GM18519 (cell line): Measurements from ENCODE around the gene MKNK2.

Experiments used
- ATAC-seq: cut with Tn5 transposase; IDR thresholded peaks from one replicate; pipeline ENCODE4 v1.9.1; 2021; ENCODE audit warnings: mild to moderate bottlenecking, moderate library complexity; ENCODE audit not compliant: unreplicated experiment, low FRiP score

The MKNK2 gene

DNA sequence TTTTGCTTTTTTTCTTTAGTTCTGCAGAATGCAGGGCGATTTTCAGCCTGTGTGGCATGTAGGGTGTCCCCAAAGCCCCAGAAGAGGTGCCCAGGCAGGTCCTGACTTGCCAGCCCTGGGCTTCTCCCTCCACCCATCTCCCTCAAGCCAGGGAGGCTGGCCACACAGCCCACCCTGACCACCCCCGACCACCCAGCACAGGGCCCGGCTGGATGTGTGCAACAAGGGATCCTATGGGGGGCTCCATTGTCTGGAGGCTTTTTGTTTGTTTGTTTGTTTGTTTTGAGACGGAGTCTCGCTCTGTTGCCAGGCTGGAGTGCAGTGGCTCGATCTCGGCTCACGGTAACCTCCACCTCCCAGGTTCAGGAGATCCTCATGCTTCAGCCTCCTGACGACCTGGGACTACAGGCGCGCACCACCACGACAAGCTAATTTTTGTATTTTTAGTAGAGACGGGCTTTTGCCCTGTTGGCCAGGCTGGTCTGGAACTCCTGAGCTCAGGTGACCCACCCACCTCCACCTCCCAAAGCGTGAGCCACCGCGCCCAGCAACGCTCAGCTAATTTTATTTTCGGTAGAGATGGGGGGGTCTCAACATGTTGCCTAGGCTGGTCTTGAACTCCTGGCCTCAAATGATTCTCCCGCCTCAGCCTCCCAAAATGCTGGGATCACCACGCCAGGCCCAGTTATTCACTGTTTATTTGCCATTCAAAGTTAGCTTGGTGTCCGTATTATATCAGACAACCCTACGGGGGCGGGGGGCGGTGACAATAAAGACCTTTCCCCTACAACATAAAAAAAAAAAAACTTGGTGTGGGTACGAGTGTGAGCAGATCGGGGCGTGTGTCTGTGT is 7.8 kb upstream of the MKNK2 start:
- ATAC-seq = no peak

DNA sequence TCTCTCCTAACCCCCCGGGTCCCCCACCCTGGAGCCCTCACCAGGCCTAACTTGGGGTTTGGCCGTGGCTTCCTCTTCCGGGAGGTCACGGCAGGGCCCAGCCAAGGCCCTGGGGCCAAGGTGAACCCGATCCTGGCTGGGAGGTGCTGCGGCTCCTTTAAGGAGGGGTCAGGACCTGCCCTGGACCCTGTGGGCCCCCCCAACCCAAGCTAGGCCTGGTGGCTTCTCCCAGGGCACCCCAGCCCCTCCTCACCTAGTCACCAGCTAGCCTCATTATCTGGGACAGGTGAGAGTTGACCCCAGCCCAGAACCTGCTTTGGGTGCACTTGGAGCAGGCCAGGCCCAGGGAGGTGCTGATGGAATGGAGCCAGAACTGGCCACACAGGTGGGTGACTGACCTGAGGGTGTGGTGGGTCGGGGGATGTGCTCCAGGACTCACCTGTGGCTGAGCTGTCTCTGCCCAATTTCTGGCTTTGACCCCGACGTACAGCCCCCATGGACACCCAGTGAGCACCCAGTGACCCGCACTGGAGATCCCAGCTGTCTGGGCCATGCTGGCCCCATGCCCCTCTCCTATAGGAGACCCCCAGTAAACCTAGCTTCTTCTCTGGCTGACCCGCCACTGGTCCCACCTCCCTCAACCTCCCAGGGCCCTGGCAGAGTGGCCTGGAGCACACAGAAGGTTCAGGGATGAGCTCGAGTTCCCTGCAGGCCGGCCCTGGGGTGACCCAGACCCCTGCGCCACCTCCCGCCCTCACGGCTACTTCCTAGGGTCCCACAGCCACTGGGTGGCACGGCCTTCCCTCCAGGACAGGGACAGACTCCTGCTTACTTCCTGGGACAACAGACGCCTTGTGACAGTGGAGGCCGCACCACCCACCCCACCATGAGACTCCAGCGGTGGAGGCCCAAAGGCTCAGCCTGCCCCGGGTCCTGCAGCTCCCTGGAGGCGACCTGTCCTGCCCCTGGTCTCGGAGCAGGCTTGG is 6.7 kb upstream of the MKNK2 start:
- no peak for ATAC-seq

DNA sequence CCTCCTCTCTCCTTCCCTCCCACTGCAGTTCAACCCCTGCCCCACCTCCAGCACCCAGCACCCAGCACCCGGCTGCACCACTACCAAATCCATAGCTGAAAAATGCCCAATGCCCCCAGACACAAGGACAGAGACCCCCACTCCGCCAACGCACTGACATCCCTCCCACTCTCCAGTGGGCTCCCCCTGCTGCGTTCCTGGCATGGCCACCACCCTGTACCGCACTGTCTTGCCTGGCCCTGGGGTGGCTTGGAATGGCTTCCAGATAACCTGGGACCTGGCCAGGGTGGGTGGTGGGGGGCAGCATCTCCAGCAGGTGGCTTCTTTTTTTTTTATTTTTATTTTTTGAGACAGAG is 5.8 kb upstream of the MKNK2 start:
- no peak for ATAC-seq

DNA sequence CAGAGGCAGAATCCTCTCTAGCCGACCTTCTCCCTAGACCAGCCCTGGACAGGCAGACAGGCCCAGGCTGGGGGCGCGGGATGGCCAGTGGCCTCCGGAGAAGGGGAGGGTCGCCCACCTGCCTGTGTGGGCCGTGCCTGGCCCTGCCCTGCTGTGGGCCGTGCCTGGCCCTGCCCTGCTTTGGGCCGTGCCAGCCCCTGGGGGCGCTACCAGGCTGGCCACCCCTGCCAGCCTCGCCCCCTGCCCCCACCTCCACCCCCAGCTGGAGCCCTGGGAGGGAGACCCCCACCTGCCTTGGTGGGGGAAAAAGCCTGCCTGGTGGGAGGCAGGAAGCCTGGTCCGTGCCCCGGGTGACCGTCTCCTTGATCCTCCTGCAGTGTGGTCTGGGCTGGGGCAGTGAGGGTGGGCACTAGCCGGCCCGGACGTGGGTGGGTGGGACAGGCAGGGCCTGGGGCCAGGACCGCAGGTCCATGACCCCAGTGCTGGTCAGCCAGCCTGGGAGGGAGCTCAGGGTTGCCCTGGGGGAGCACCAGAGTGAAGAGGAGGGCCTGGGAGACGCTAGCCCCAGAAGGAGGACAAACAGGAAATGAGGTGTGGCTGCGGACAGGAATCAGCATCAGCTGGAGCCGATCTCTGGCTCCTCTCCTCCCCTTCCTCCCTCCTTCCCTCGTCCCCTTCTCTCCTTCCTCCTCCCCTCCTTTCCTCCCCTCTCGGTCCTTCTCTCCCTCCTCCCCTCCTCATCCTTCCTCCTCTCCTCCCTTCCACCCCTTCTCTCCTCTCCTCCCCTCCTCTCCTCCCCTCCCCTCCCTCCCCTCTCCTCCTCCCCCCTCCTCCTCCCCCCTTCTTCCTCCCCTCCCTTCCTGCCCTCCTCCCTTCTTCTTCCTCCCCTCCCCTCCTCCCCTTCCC is 5.1 kb upstream of the MKNK2 start:
- no peak for ATAC-seq

DNA sequence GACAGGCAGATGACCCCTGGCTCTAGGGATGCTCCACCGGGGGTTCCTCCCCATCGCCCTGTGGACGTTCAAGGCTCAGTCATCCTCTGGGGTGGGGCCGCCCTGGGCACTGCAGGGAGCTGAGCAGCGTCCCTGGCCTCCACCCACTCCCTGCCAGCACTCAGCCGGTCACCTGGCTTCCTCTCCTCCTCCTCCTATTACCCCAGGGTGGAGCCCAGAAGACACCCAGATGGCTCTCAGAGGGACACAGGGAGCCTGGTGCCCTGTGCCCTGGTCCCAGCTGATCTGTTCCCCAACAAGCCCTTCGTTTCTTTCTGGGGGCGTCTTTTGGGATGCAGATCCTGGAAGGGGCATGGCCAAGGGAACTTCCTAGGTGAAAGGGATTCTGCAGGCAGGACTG is 3.7 kb upstream of the MKNK2 start:
- no peak for ATAC-seq

DNA sequence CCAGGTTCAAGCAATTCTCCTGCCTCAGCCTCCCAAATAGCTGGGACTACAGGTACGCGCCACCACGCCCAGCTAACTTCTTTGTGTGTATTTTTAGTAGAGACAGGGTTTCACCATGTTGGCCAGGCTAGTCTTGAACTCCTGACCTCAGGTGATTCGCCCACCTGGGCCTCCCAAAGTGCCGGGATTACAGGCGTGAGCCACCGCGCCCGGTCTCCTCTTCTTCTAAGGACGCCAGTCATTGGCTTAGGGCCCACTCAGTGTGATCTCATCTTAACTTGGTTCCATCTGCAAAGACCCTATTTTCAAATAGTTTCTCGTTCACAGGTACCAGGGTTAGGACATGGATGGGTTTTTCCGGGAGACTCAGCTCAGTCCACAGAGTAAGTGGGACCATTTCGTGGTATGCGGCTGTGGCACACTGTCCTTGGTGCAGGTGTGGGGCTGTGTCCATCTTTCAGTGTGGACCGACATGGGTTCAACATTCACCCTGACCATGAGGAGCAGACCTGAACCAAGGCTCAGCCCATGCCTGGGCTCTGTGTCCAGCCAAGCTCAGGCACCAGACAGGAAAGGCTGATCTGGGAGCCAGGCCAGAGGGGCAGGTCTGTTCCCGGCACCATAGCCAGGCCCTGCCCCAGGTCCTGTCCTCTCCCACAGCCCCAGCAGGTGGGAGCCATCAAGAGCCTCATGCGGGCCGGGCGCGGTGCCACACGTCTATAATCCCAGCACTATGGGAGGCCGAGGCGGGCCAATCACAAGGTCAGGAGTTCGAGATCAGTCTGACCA is 2.8 kb upstream of the MKNK2 start:
- ATAC-seq = no peak

DNA sequence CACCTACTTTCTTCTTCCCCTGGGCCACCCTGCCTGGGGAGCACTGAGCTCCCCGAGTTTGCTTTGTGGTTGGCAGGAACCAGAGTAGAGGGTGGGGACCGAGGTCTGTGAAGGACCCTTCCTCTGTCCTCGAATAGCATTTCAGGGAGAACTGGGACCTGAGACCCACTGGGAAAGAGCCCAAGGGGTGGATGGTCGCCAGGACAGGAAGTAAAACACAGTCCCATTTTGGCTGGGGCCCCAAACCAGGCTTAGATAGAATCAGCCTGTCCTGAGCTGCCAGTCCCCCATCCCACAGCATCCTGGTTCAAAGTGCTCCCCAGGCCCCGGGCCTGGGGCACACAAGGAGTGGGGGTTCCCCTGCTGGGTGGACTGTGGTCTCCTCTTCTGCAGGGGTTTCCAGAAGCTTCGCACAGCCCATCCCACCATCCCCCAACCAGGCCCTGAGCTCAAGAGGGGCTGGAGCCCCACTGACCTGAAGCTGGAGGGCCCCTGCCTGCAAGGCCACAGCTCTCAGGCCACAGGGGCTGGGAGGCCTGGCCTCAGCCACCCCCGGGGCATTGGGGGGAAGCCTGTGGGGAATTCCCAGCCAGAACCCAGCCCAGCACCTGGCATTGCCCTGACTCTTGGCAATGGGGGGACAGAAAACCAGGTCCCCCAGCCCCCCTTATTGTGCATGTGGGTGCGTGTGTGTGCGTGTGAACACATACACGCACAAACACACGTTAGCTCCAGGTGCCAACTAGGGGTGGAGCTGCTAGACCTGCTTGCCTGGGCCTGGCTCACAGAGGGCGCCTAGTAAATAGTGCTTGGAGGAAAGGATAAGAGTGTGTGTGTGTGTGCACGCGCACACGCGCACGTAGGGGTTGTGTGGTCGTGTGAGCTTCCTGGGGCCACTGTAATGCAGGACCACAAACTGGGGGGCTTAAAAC is 995 bp upstream of the MKNK2 start:
- ATAC-seq = no peak

DNA sequence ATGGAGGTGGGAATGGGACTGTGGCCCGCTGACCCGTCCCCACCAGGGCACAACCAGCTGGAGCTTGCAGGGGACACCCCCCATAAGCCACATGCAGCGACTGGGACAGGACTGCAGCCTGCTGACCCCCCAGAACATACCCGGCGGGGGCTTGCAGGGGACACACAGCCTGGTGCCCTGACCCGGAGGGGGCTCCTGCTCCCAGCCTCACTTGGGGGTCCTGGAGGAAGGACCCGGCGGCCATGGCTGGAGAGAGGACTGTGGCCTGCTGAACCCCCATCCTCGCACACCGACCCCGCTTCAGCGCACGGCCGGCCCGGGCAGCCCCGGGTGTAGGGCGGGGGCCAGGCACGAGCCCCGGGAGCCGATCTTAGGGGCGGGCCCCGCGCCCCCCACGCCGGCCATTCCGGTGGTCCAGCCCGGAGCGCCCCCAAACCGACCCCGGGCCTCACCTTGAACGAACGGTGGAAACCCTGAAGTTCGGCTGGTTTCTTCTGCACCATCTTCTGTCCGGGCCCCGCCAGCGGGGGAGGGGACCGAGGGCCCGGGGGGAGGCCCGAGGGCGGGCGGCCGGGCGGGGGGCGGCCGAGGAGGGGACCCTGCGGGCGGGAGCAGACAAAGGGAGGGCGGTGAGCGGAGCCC is 574 bp downstream of the MKNK2 start:
- ATAC-seq = no peak

DNA sequence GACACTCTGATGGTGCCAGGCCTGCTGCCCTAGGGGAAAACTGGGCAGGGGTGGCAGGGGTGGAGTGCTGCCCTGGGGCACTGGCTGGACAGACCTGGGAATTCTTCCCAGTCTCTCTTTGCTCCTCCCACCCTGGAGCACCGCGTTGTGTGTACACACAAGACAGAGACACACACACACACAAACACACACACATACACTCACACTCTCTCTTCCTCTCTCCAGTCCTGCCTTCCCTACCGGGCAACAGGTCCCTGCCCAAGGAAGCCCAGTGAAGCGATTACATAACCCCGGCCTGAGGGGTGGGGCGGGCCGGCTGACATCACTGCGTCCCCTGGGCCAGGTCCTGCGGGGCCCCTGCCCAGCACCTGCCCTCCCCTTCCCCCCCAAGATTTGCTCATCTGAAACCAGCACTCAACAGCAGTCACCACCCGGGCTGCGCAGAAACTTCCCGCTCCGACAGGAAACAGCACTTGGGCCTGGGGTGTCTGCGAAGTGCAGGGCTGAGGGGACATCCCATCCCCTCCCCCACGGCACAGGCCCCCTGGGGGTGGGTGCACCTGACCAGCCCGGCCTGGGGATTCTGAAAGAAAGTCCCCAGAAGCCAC is 1.2 kb downstream of the MKNK2 start:
- ATAC-seq = no peak

DNA sequence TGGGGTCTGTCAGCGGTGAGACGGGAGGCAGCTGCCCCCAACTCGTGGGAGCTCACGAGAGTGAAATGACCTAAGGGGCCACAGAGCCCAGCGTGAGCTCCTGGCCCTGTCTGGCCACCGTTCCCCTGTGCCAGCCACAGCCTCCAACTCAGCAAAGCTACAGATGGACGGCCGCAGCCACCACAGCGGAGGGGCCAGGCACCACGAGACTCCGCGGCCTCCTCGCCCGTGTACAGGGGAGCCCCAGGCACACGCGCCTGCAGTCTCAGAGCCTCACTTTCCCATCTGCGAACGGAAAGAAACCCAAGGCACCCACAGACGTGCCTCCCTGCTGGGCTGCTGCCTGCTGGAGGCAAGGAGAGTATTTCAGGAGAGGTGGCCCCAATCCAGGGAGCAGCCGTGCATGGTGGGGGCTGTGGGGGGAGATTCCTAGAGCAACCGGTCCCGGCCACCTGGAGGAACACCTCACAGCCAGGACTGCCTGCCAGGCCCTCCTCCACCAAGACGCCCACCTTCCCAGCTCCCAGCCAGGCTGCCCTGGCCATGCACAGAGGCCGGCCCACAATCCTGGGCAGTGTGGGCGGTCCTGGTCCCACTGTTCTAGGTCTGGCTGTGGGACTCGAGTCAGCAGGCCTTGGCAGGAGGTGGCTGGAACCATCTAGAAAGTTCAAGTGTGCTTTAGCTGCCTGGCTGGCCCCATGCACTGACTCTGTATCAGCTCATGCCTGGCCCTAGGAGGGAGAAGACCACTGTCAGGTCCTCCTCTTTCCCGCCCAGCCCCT is 1.9 kb downstream of the MKNK2 start:
- ATAC-seq = no peak

DNA sequence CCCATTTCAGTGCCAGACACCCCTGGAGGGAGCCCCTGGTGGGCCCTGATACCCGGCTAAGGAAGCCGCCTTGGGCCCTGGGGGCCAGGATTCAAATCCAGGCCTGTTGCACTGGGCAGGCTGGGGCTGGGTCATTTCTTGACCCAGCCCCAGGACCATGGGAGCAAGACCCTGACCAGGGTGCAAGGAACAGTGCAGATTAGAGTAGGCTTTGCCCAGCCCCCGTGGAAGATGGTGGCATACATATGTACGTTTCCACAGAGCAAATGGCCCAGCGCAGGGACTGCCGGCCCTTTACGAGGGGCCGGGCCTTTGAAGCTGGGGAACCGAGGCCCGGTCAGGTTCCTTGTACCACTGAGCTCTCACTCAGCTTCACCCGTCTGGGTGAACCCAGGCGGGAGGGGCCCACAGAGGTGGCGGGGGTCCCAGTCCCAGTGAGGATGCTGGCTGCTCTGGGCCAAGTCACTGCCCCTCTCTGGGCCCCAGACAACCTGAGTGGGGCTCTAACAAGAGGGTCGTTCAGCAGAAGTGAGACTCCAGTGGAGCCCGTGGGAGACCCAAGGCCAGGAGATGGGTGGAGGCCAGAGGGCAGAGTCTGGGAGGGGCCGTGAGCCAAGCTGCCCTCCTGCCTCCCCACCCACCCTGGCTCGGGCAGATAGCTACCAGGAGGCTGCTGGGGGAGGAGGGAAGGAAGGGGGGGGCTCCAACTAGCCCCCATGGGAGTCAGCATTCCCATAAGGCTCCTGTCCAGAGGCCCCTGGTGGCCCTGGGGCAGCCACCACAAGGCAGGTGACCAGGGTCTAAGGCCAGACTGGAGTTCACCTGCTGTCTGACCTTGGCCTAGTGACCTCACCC is 2.7 kb downstream of the MKNK2 start:
- no peak for ATAC-seq

DNA sequence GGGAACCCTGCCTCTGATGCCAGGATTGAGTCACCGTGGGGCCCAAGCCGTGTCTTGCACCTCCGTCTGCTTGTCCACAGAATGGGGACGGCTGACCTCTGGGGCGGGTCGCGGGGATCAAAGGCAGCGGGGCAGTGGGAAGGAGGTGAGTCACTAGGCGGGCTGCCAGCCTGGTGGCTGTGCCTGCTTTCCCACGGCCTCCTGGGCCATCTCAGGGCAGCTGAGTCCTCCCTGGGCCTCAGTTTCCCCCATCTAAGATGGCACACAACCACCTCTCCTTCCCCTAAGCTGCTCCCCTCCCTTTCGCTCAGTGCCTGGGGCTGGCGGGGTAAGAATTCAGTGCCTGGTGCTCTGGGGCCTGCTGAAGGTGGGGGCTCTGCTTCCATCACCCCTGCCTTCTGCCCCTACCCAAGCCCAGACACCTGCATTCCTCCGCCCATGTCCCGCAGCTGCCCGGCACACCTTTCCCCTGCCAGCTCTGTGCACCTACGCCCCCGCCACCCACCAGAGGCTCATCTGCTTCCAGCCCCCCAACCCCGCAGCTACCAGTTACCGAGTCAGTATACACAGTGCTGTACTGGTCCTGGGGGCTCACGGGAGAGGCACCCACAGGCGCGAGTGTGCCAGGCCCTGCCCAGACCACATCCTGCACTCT is 3.5 kb downstream of the MKNK2 start:
- ATAC-seq = no peak

DNA sequence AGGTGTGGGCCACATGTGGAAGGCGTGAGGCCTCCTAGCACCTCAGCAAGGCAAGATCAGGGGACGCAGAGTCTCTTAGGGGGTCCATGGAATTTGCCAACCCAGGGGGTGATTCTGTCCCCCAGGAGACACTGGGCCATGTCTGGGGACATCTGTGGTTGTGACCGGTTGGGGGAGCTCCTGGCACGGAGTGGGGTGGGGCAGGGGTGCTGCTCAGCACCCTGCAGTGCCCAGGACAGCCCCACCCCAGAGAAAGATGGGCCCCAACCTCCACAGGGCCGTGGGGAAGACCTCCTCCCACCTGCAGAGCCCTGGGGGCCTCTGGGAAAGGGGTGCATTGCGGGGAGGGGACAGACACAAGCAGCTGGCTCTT is 4.0 kb downstream of the MKNK2 start:
- no peak for ATAC-seq

DNA sequence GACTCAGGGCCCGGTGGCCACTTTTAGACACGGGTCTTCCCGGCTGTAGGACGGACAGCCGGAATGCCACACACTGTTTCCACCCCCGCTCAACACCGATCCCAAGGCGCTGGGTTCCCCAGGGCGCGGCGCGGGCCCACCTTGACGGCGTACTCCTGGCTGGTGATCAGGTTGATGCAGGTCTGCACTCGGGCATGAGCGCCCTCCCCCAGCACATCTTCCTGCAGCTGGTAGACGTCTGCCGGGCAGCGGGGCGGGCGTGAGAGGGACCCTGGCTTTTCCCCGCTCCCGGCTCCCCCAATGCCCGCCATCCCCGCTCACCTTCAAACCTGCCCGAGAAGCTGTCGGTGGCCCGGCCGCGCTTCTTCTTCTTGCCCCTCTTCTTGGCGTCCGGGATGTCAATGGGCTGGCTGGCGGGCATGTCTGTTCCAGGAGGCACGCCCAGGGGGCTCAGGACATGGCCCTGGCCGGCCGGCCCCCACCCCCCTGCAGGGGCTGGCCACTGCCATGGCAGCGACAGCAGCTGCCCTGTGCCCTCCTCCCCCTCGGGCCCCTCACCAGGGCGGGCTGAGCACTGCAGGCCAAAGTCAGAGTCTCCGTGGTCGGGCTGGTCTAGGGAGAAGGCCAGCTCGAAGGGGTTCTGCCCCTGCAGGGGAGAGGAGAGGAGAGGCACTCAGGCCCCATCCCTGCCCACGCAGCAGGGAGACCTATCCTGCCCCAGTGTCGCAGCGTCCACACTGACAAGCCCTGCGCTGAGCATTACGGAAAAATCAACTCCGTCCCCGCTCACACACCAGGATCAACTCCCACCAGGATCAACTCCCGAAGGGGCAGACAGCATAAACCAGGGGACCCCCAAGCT is 4.8 kb downstream of the MKNK2 start:
- no peak for ATAC-seq
